H1 (cell line): ENCODE measurements around the gene OSBPL6. TPM values are rescaled to one million over a fixed set of nuclear protein-coding genes. Genes with fewer than 3 reads are reported as not detected.

Experiments
- CTCF ChIA-PET: fragments of 300-600 bp; sonication (Branson Sonifier 250); formaldehyde crosslinking; loops from one replicate; lab custom pipeline; 2021; ENCODE audit not compliant: partially characterized antibody; lab: Charles Lee
- POLR2A ChIA-PET: fragments of 300-600 bp; sonication (Branson Sonifier 250); formaldehyde crosslinking; loops from one replicate; lab custom pipeline; 2021; ENCODE audit warnings: inconsistent platforms; ENCODE audit not compliant: partially characterized antibody; lab: Charles Lee
- DNase-seq, 2 experiments: peaks; one replicate each; pipeline versions ENCODE4 v3.0.0 to v3.0.0-alpha.2; 2010 to 2022; ENCODE audit warnings: low spot score in 2 of 2, low read depth in 1 of 2, mixed read lengths in 1 of 2
- FAIRE-seq: peaks from 2 replicates; lab custom pipeline; 2011; peaks lifted over from hg19 to GRCh38; lab: Jason Lieb, UNC
- H2AFZ ChIP-seq: 2 replicates; pipeline ENCODE4 v1.8.1; 2012; ENCODE audit warnings: low read length, inconsistent platforms
- H2AK5ac ChIP-seq: 2 replicates; pipeline ENCODE4 v1.6.1; 2013; ENCODE audit warnings: low read depth, low read length
- H2BK120ac ChIP-seq: replicated peaks from 2 replicates; pipeline ENCODE3; 2013; ENCODE audit warnings: low read depth, low read length, inconsistent platforms
- H2BK12ac ChIP-seq: 2 replicates; pipeline ENCODE4 v1.6.1; 2013; ENCODE audit warnings: low read depth, low read length
- H2BK15ac ChIP-seq: 2 replicates; pipeline ENCODE4 v1.6.1; 2013; ENCODE audit warnings: low read length
- H2BK20ac ChIP-seq: 2 replicates; pipeline ENCODE4 v1.6.1; 2013; ENCODE audit warnings: low read length
- H2BK5ac ChIP-seq: 2 replicates; pipeline ENCODE4 v1.6.1; 2013; ENCODE audit warnings: low read depth, low read length
- H3K14ac ChIP-seq: 2 replicates; pipeline ENCODE4 v1.6.1; 2013; ENCODE audit warnings: inconsistent platforms; ENCODE audit not compliant: insufficient read length
- H3K18ac ChIP-seq: 2 replicates; pipeline ENCODE4 v1.6.1; 2013; ENCODE audit warnings: low read length; ENCODE audit errors: extremely low read depth
- H3K23ac ChIP-seq: 2 replicates; pipeline ENCODE4 v1.6.1; 2013; ENCODE audit warnings: inconsistent platforms; ENCODE audit not compliant: insufficient read length
- H3K23me2 ChIP-seq: 2 replicates; pipeline ENCODE4 v1.6.1; 2013; ENCODE audit warnings: low read depth, low read length
- H3K27ac ChIP-seq: 2 replicates; pipeline ENCODE4 v1.6.1; 2011; ENCODE audit warnings: low read depth, low read length, inconsistent platforms
- H3K27me3 ChIP-seq, 4 experiments: replicated peaks in 1 of 4; 1 replicate in 1 of 4; 2 replicates in 3 of 4; pipeline versions ENCODE4 v1.6.1 to v1.8.1; 2011 to 2013; ENCODE audit warnings: low read length in 3 of 4, mild to moderate bottlenecking in 3 of 4, inconsistent platforms in 2 of 4, mixed read lengths in 2 of 4, moderate library complexity in 1 of 4; ENCODE audit not compliant: control insufficient read depth in 3 of 4, insufficient read depth in 3 of 4; ENCODE audit errors: extremely low read depth in 1 of 4
- H3K36me3 ChIP-seq, 4 experiments: 2 replicates each; pipeline versions ENCODE4 v1.6.1 to v1.8.1; 2011 to 2013; ENCODE audit warnings: mild to moderate bottlenecking in 4 of 4, low read length in 3 of 4, moderate library complexity in 2 of 4, control low read depth in 1 of 4, inconsistent platforms in 1 of 4; ENCODE audit not compliant: insufficient read depth in 4 of 4, control insufficient read depth in 2 of 4
- H3K4ac ChIP-seq: replicated peaks from 2 replicates; pipeline ENCODE3; 2013; ENCODE audit warnings: low read length, low read depth, mixed read lengths, inconsistent platforms; ENCODE audit not compliant: insufficient read length
- H3K4me1 ChIP-seq, 4 experiments: replicated peaks in 1 of 4; 1 replicate in 1 of 4; 2 replicates in 3 of 4; pipeline versions ENCODE4 v1.6.1 to v1.8.1; 2011 to 2013; ENCODE audit warnings: low read length in 3 of 4, inconsistent platforms in 2 of 4, mixed read lengths in 1 of 4; ENCODE audit not compliant: insufficient read depth in 4 of 4, control insufficient read depth in 3 of 4
- H3K4me2 ChIP-seq, 2 experiments: 2 replicates each; pipeline versions ENCODE4 v1.6.1 to v1.8.1; 2011 to 2013; ENCODE audit warnings: low read depth in 2 of 2, low read length in 2 of 2, control low read depth in 1 of 2, inconsistent platforms in 1 of 2, mild to moderate bottlenecking in 1 of 2; ENCODE audit not compliant: insufficient read depth in 1 of 2
- H3K4me3 ChIP-seq, 4 experiments: fragments of 200-600, 300-600 bp in 1 of 4; sonication (generic), shearing (Covaris generic), sonication (Bioruptor Twin) in 1 of 4; 2 replicates each; pipeline versions ENCODE4 v1.5.1 to v1.8.1; 2011 to 2016; ENCODE audit warnings: low read length in 4 of 4, low read depth in 3 of 4, control low read depth in 2 of 4, inconsistent platforms in 2 of 4, mild to moderate bottlenecking in 2 of 4, mixed read lengths in 1 of 4, moderate library complexity in 1 of 4; ENCODE audit not compliant: insufficient read depth in 2 of 4; ENCODE audit errors: extremely low read depth in 1 of 4
- H3K56ac ChIP-seq: replicated peaks from 2 replicates; pipeline ENCODE3; 2013; ENCODE audit warnings: low read depth, mild to moderate bottlenecking, mixed read lengths, low read length, inconsistent platforms; ENCODE audit not compliant: insufficient read length
- H3K79me1 ChIP-seq: 2 replicates; pipeline ENCODE4 v1.6.1; 2013; ENCODE audit warnings: low read depth, low read length, control low read depth
- H3K79me2 ChIP-seq, 2 experiments: 2 replicates each; pipeline versions ENCODE4 v1.6.1 to v1.8.1; 2012 to 2013; ENCODE audit warnings: low read length in 2 of 2, mild to moderate bottlenecking in 2 of 2, inconsistent platforms in 1 of 2; ENCODE audit not compliant: insufficient read depth in 2 of 2, control insufficient read depth in 1 of 2
- H3K9ac ChIP-seq, 4 experiments: replicated peaks in 1 of 4; 1 replicate in 1 of 4; 2 replicates in 3 of 4; pipeline versions ENCODE4 v1.6.1 to v1.8.1; 2011 to 2013; ENCODE audit warnings: low read depth in 3 of 4, low read length in 3 of 4, control low read depth in 2 of 4, mild to moderate bottlenecking in 2 of 4, moderate library complexity in 2 of 4, inconsistent platforms in 1 of 4; ENCODE audit errors: extremely low read depth in 1 of 4
- H3K9me3 ChIP-seq, 2 experiments: 2 replicates each; pipeline versions ENCODE4 v1.6.1 to v1.8.1; 2012 to 2013; ENCODE audit warnings: mild to moderate bottlenecking in 2 of 2, moderate library complexity in 2 of 2, control low read depth in 1 of 2, inconsistent platforms in 1 of 2, low read depth in 1 of 2, low read length in 1 of 2, mixed read lengths in 1 of 2; ENCODE audit not compliant: insufficient read depth in 2 of 2
- H4K20me1 ChIP-seq, 2 experiments: replicated peaks in 1 of 2; 2 replicates each; pipeline versions ENCODE3 to v1.8.1; 2011 to 2013; ENCODE audit warnings: inconsistent platforms in 2 of 2, low read length in 2 of 2, mild to moderate bottlenecking in 1 of 2; ENCODE audit not compliant: insufficient read depth in 2 of 2, control insufficient read depth in 1 of 2
- H4K5ac ChIP-seq: 2 replicates; pipeline ENCODE4 v1.6.1; 2013; ENCODE audit warnings: low read length, low read depth, mixed read lengths, inconsistent platforms; ENCODE audit not compliant: insufficient read length
- H4K8ac ChIP-seq: 2 replicates; pipeline ENCODE4 v1.8.0; 2013; ENCODE audit warnings: mild to moderate bottlenecking, moderate library complexity, low read length, inconsistent platforms; ENCODE audit not compliant: insufficient read depth; ENCODE audit errors: extremely low read depth
- H4K91ac ChIP-seq: replicated peaks from 2 replicates; pipeline ENCODE3; 2013; ENCODE audit warnings: low read length, mixed read lengths, inconsistent platforms; ENCODE audit not compliant: insufficient read length
- BCL11A ChIP-seq, 2 experiments: IDR thresholded peaks; one replicate each; pipeline ENCODE4 v1.6.1; 2011; ENCODE audit warnings: low read depth in 2 of 2, low read length in 2 of 2, mild to moderate bottlenecking in 2 of 2
- JUN ChIP-seq: IDR thresholded peaks from 2 replicates; pipeline ENCODE4 v1.6.1; 2011; ENCODE audit warnings: low read depth, mild to moderate bottlenecking, improper control_type of control experiment, low read length
- KDM1A ChIP-seq: fragments of 200-600, 300-600 bp; sonication (generic); IDR thresholded peaks from 2 replicates; pipeline ENCODE4 v1.7.1; 2016; ENCODE audit warnings: mild to moderate bottlenecking, low read length, borderline replicate concordance
- NRF1 ChIP-seq: IDR thresholded peaks from 2 replicates; pipeline ENCODE4 v1.6.1; 2011; ENCODE audit warnings: mild to moderate bottlenecking, low read depth, low read length, improper control_type of control experiment
- POU5F1 ChIP-seq: IDR thresholded peaks from 2 replicates; pipeline ENCODE4 v1.6.1; 2011; ENCODE audit warnings: low read depth, mild to moderate bottlenecking, low read length, moderate library complexity
- RAD21 ChIP-seq, 2 experiments: IDR thresholded peaks in 1 of 2; conservative IDR thresholded peaks in 1 of 2; 2 replicates each; pipeline ENCODE4 v1.6.1; 2011; ENCODE audit warnings: low read depth in 2 of 2, low read length in 2 of 2, improper control_type of control experiment in 1 of 2, inconsistent platforms in 1 of 2, mild to moderate bottlenecking in 1 of 2, moderate library complexity in 1 of 2
- WGBS, 2 experiments: shearing (Covaris generic) in 1 of 2; methylation state at CpG; one replicate each; pipeline versions ENCODE4 v1.1.6 to v1.1.7; 2013 to 2015; ENCODE audit warnings: low lambda C conversion rate in 2 of 2, mixed read lengths in 2 of 2, inconsistent platforms in 1 of 2, low coverage in 1 of 2, missing lambda C conversion rate in 1 of 2; ENCODE audit not compliant: insufficient replicate concordance in 2 of 2, insufficient coverage in 1 of 2, insufficient read length in 1 of 2; ENCODE audit errors: extremely low coverage in 1 of 2, missing lambda C conversion rate in 1 of 2; 5-methylcytosine and 5-hydroxymethylcytosine counted together
- polyA plus RNA-seq, 7 experiments: library from polyadenylated mRNA; depleted of rRNA in 3 of 7; stranded (reverse) in 5 of 7; unstranded in 2 of 7; fragments of >200 nt in 5 of 7; fragments of 200-250 nt in 2 of 7; gene quantifications; 1 replicate in 5 of 7; 2 replicates in 1 of 7; 4 replicates in 1 of 7; pipeline versions ENCODE4 v1.2.1 to v1.2.3, GENCODE V29; 2011 to 2013; ENCODE audit warnings: missing spikeins in 2 of 7, mixed read lengths in 2 of 7
- total RNA-seq: library from RNA; stranded (reverse); fragmentation: NEBNext Ultra II Directional; extraction: Animal tissue kit (Norgen Biotek cat#: 25700); gene quantifications from 2 replicates; pipeline ENCODE4 v1.2.1, GENCODE V29; 2021

The OSBPL6 gene
- total and polyA plus RNA-seq, 2 of the 8 experiments (the other 6 are each of a cell fraction or from before 2014, with no cell fraction given), result 1.7 to 5.6 TPM

DNA sequence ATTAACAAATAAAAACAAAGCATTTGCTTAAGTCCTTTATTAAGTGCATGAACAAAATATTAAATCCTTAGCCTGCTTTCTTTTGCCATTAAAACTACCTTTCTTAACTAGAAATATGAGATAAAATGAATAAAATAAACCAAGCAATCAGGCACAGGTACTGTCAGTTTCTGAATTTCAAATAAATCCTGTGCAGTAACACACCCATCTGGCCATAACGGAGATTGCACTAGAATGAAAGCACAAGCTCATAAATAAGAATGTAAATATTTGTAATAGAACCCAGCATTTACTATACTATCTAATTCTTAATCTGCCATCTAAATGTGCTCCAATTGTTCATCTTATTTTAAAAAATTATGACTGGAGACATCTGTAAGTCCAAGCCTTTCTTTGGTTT, 224.8 kb downstream of the OSBPL6 start:
- H3K9me3 ChIP-seq, result no peaks in the 10 kb centered on the region
- no peak overlapping the region for H3K9ac ChIP-seq
- no peak overlapping the region for H2AK5ac ChIP-seq
- H2BK15ac ChIP-seq, result no peak overlapping the region
- no peaks in the 10 kb centered on the region for H3K36me3 ChIP-seq
- no peak overlapping the region for H3K4ac ChIP-seq
- H3K56ac ChIP-seq, result no peak overlapping the region
- FAIRE-seq (no peak), DNase-seq (no peak)
- no peaks in the 10 kb centered on the region; the same call in 1 of the 2 replicates for H3K79me1 ChIP-seq
- no peak overlapping the region for H3K18ac ChIP-seq
- no peak overlapping the region for H2AFZ ChIP-seq
- no peak overlapping the region for H3K14ac ChIP-seq
- H4K8ac ChIP-seq, result no peak overlapping the region
- ChIA-PET CTCF (interaction anchor here (0.6 to 7.9 kb wide), 15 partner anchors 10 to 654 kb away, joined by 3 to 61 read pairs (median 4); partner anchors contain the start of gene RBM45), POLR2A (interaction anchor here (1.1 to 2.4 kb wide), 4 partner anchors 10 to 32 kb away, joined by 3 to 8 read pairs (median 6); partner anchors contain the start of genes PJVK and PRKRA)
- H3K27me3 ChIP-seq, result no peaks in the 10 kb centered on the region
- no peak overlapping the region for H4K91ac ChIP-seq
- H4K20me1 ChIP-seq, result no peaks in the 10 kb centered on the region
- H3K4me3 ChIP-seq, result no peak overlapping the region
- H2BK5ac ChIP-seq, result no peak overlapping the region
- H3K79me2 ChIP-seq, result no peaks in the 10 kb centered on the region
- WGBS, 2 experiments, result 94% methylated on average over 1 of the region's 1 CpG; no CpG with 5 or more reads in 1 of the 2 experiments
- H3K27ac ChIP-seq, result no peak overlapping the region
- no peak overlapping the region for H4K5ac ChIP-seq
- H2BK20ac ChIP-seq, result no peak overlapping the region
- peaks cover 0 to 2% (median 0%) of the 10 kb centered on the region in 4 experiments; a peak in 1 of 7 replicates for H3K4me1 ChIP-seq
- no peak overlapping the region for H3K4me2 ChIP-seq
- no peak overlapping the region for H2BK120ac ChIP-seq
- H3K23me2 ChIP-seq, result no peaks in the 10 kb centered on the region
- no peak overlapping the region for H3K23ac ChIP-seq
- H2BK12ac ChIP-seq, result no peak overlapping the region
- TF ChIP-seq RAD21 (IDR thresholded peaks at IDR 0.05 in 1 of 2, conservative IDR thresholded peaks at IDR 0.05 in 1 of 2; ENCODE audit: low read depth in 2 of 2, low read length in 2 of 2) (peak; percentile 7 to 37; a peak in 2 of 4 replicates), NRF1 (no peak), KDM1A (no peak), BCL11A (IDR thresholded peaks at IDR 0.05; ENCODE audit: low read depth in 2 of 2, low read length in 2 of 2) (no peak), POU5F1 (no peak), JUN (no peak)
